ENCODE measurements around the gene CR1.

DNA sequence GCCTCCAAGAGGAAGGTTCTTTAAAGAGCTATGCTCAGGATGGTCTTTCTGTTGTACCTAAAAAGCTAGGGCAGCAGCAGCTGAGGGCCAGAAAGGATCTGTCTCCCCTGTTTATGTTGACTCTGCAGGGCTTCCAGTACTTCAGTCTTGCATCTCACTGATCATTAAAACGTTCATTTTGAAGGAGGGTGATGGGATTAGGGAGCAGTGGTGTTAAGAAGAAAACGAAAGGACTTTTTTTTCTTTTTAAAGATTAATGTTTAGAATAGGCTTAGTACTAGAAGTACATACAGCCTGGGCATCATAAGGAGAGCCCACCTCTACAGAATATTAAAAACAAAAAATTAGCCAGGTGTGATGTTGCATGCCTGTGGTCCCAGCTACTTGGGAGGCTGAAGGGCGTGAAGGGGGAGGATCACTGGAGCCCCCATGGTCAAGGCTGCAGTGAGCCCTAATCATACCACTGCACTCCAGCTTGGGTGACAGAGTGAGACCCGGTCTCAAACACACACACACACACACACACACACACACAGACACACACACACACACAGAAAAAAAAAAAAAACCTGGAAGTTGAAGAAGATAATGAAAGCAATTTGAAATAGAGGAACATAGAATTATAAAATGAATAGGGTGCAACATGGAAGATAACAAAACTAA is 151.8 kb downstream of the CR1 start:
- TF ChIP-seq POLR2A (IDR thresholded peaks at IDR 0.05) (no peak), CTCF (IDR thresholded peaks at IDR 0.05) (no peak)
